HL-60 (cell line): ENCODE results near the gene STX8.

Experiments used
- POLR2AphosphoS5 ChIP-seq: IDR thresholded peaks from 2 replicates; pipeline ENCODE4 v1.6.1; 2012; ENCODE audit warnings: low read depth
- TF ChIP-seq, protein P1 (sequence below): IDR thresholded peaks from one replicate; pipeline ENCODE4 v1.5.1; 2011; ENCODE audit warnings: low read length, control low read depth, inconsistent platforms; ENCODE audit not compliant: insufficient read depth

DNA sequence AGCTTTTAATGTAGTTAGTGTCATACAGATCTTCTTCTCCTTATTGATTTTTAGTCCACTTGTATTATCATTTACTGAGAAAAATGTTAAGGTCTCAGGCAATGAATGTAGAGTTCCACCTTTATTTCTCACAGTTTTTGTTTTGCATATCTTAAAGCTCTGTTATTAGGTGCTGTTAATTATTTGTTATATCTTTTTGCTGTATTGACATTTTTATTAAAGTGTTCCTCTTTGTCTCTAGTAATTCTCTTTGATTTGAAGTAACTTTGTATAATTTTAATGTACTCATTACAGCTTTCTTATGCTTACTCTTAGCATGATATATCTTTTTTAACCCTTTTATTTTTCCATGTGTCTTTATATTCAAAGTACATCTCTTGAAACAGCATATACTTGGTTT, 47.3 kb upstream of the STX8 start:
- TF ChIP-seq, protein P1, sequence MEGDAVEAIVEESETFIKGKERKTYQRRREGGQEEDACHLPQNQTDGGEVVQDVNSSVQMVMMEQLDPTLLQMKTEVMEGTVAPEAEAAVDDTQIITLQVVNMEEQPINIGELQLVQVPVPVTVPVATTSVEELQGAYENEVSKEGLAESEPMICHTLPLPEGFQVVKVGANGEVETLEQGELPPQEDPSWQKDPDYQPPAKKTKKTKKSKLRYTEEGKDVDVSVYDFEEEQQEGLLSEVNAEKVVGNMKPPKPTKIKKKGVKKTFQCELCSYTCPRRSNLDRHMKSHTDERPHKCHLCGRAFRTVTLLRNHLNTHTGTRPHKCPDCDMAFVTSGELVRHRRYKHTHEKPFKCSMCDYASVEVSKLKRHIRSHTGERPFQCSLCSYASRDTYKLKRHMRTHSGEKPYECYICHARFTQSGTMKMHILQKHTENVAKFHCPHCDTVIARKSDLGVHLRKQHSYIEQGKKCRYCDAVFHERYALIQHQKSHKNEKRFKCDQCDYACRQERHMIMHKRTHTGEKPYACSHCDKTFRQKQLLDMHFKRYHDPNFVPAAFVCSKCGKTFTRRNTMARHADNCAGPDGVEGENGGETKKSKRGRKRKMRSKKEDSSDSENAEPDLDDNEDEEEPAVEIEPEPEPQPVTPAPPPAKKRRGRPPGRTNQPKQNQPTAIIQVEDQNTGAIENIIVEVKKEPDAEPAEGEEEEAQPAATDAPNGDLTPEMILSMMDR = no peak
- no peak for TF ChIP-seq POLR2AphosphoS5
